GM19455 (cell line): ENCODE data around the gene PRSS38.

Experiments
- ATAC-seq: cut with Tn5 transposase; IDR thresholded peaks from one replicate; pipeline ENCODE4 v1.9.1; 2021; ENCODE audit not compliant: unreplicated experiment

Gene PRSS38

GRCh38 chr1:227884370-227885134, 69.1 kb downstream of the PRSS38 start:
- no peak for ATAC-seq

GRCh38 chr1:227885135-227885647, 69.7 kb downstream of the PRSS38 start:
- ATAC-seq, result no peak

- no peak for ATAC-seq
Observed at GRCh38 chr1:227885648-227886502, 70.4 kb downstream of the PRSS38 start.

- ATAC-seq, result no peak
Observed at GRCh38 chr1:227886503-227886961, 71.1 kb downstream of the PRSS38 start.

GRCh38 chr1:227886993-227887696, 71.7 kb downstream of the PRSS38 start:
- ATAC-seq, result no peak

- no peak for ATAC-seq
Observed at GRCh38 chr1:227887697-227888403, 72.4 kb downstream of the PRSS38 start.

GRCh38 chr1:227888404-227889046, 73.0 kb downstream of the PRSS38 start:
- ATAC-seq, result no peak

GRCh38 chr1:227889047-227889862, 73.8 kb downstream of the PRSS38 start:
- ATAC-seq, result no peak

- ATAC-seq, result no peak
Observed at GRCh38 chr1:227889863-227890405, 74.5 kb downstream of the PRSS38 start.

- no peak for ATAC-seq
Observed at GRCh38 chr1:227890451-227891222, 75.2 kb downstream of the PRSS38 start.

- ATAC-seq, result no peak
Observed at GRCh38 chr1:227891223-227891954, 75.9 kb downstream of the PRSS38 start.

- no peak for ATAC-seq
Observed at GRCh38 chr1:227891955-227892488, 76.5 kb downstream of the PRSS38 start.

GRCh38 chr1:227892489-227893299, 77.2 kb downstream of the PRSS38 start:
- no peak for ATAC-seq

GRCh38 chr1:227893300-227893948, 77.9 kb downstream of the PRSS38 start:
- ATAC-seq, result no peak

GRCh38 chr1:227893949-227894721, 78.7 kb downstream of the PRSS38 start:
- no peak for ATAC-seq
